Muscle of arm (tissue), 12 donors: ENCODE results near the gene LCN15. TPM values are rescaled to one million over a fixed set of nuclear protein-coding genes. Genes with fewer than 3 reads are reported as not detected.
"Not testable (repeated sequence)": the region's sequence is repeated elsewhere in the genome, so short reads cannot be mapped to it uniquely, and the experiment has no call there.

Experiments
- DNase-seq: peaks from one replicate; pipeline ENCODE4 v3.0.0-alpha.2; 2013
- polyA plus RNA-seq, 12 donors: library from polyadenylated mRNA; unstranded; fragments of 120-200 nt; gene quantifications; one replicate each; pipeline ENCODE4 v1.2.1, GENCODE V29; 2013; ENCODE audit not compliant: insufficient read length in 12 of 12

LCN15 gene
- polyA plus RNA-seq, 12 donors: 0.20 to 1.1 (median 0.44) TPM; not detected in 2

DNA sequence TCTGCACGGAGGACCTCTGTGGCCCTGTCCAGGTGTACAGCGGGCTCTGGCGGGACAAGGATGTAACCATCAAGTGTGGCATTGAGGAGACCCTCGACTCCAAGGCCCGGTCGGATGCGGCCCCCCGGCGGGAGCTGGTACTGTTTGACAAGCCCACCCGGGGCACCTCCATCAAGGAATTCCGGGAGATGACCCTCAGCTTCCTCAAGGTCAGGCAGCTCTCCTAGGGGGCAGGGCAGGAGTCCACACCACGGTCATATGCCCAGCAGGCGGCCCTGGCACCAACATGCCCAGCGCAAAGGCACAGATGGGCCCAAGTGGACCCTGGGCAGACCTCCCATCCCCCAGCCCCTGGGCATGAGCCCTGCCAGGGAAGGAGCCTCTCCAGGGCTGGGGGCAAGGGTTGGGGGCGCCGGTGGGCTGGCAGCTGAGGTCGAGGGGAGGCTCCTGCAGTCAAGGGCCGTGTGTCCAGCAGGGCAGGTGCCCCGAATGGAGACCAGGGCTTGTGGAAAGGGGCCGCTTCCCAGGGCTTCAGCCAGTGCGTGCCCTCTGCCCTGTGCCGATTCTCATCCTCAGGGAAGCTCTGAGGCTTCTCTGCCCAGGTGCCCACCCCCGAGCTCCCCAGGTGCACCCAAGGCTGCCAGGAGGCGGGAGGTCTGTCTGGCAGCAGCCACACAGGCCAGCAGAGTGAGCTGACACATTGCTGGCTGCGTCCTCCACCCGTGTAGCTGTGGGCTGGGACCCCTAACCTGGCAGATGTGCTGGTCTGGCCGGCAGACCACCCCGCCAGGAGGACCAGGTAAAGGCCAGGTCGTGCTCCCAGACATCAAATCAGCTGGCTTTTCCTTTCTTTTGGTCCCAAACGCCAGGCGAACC, 42.0 kb downstream of the LCN15 start:
- DNase-seq: no peak

DNA sequence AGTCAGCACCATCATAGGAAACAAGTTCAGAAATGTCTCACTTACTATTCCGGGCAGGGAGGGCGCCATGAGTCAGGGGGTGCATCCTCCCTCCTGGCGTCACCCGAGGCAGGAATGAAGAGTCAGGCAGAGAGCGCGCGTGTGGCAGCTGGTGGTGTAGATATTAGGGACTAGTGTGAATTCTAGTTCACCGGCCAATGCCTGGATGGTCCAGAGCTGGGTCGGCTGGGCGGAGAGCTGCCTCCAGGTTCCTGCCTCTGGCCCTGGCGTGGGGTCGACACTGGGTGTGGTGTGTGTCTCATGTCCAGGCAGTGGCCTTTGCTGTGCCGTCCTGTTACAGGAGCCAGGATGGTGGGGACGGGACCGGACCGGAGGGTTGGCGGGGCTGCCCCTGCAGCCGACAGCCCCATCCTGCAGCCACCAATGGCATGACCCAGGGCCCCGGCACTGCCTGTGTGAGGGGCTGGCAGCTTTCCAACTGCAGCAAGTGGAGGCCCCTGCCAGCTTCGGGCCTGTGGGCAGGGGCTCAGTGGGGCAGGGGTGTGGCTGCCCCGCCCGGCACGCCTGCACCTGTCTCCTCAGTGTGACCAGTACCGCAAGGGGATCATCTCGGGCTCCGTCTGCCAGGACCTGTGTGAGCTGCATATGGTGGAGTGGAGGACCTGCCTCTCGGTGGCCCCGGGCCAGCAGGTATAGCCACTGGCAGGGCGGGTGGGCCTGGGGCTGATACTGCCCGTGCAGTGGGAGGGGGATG, 42.8 kb downstream of the LCN15 start:
- no peak for DNase-seq

DNA sequence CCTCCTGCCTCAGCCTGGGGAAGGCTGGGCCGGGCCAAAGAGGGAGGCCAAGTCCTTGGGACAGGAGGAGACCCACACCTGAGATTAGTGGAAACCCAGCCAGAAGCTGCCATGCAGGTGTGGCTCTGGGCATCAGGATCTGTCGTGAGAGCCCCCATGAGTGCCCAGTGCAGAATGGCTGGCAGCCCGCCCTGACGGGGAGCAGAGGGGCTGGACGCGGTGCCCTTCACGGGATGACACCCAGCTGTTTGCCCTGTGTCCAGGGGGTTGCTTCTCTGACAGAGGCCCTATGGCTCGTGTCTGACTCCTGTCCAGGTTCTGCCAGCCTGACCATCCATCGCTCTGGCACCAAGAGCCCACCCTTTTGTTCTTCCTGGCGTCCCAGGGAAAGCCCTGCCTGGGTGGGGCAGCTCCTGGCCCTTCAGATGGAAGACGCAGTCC, 43.4 kb downstream of the LCN15 start:
- no peak for DNase-seq

DNA sequence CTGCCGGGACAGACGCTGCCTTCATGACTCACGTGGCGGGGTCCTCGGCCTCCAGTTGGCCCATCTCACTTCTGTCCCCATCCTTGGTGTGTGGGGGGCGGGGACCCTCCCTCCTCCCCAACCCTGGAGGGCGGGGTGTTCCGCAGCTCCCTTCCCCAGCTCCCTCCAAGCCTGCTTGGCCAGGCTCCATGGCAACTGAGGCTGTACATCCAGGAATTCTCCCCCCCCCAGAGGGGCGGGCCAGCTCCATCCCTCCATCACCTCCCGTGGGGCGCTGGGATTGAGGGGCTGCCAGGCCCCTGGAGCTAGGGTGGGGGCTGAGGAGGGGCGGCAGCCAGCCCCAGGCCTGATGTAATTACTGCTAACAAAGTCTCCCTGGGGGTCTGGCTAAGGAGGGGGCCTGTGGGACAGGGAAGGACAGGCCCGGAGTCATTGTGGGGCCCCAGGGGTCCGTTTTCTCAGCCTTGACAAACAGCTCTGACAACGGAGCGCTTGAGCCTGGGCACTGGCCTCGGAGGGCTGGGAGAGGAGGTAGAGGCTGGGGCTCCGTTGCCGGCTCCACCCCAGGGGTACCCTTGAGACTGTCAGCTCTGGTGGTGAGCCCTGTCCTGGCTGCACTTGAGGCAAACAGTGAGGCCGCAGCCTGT, 43.9 kb downstream of the LCN15 start:
- DNase-seq: peak; percentile 84

DNA sequence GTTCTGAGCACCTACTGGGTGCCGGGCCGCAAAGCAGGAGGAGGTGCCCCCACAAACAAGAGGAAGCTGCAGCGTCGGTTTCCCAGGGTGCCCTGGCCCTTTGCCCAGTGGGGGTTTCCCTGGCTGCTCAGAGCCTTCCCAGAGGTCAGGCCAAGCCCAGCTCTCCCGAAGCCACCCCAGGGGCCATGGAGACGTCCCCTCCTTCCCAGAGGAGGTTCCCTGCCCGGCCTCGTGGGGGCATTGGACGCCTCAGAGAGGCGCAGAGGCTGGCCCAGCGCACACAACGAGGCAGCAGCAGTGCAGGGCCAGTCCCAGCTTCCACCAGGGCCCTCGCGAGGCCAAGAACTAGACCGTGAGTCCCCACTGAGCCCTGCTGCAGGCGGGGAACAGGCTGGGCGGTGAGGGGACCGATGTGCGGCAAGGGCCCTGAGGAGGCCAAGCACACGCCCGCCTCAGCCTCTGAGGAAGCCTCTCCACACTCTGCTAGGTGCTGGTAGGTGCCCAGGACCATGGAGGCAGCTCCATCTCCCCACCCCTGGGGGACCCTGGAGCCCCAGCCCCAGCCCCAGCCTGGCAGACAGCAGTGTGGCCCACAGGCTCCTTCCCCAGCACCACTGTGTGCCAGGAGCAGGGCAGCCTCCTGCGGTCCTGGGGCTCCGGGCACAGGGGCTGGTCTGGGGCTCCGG, 45.0 kb downstream of the LCN15 start:
- DNase-seq: no peak

- no peak for DNase-seq
Measured at GRCh38 chr9:136718345-136719194, 45.7 kb downstream of the LCN15 start.

GRCh38 chr9:136717399-136717798, 46.9 kb downstream of the LCN15 start:
- no peak for DNase-seq

GRCh38 chr9:136714893-136715274, 49.4 kb downstream of the LCN15 start:
- DNase-seq: no peak

- DNase-seq: no peak
Measured at GRCh38 chr9:136714096-136714892, 50.0 kb downstream of the LCN15 start.

GRCh38 chr9:136713550-136713949, 50.8 kb downstream of the LCN15 start:
- DNase-seq: no peak

DNA sequence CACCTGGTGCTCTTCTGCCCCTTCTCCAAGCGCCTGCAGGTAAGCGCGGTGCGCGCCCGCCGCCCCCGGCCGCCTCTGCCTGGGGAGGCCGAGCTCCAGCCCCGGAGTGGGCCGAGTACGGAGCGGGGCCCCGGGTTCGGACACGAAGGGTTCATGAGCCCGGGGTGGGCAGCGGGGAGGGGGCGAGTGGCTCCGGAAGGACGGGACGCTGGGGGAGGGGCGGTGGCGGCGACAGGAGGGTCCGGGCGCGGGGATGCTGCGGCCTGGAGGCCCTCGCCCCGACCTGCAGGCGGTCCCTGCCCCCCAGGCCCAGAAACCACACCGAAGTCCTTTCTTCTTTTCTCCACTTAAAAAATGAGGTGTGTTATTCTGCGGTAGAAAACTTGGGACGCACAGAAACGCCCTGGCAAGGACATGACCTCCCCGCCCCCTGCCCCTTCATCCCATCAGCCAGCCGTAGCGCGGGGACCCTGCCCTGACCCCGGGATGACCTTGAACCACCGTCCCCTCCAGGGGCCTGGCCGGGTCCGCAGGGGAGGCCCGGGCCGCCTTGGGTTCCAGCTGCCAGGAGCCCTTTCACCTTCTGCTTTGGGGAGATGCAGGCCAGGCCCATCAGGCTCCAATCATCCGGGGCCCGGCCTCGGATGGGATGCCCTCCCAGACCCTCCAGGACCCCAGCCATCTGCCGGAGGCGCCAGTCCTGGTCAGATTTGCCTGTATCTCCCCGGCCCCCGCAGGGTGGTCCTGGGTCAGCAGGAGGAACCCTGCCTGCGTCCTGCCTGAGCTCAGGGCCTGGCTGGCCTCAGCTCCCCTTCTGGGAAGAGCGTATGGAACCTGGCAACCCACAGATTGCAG, 51.4 kb downstream of the LCN15 start:
- no peak for DNase-seq

DNA sequence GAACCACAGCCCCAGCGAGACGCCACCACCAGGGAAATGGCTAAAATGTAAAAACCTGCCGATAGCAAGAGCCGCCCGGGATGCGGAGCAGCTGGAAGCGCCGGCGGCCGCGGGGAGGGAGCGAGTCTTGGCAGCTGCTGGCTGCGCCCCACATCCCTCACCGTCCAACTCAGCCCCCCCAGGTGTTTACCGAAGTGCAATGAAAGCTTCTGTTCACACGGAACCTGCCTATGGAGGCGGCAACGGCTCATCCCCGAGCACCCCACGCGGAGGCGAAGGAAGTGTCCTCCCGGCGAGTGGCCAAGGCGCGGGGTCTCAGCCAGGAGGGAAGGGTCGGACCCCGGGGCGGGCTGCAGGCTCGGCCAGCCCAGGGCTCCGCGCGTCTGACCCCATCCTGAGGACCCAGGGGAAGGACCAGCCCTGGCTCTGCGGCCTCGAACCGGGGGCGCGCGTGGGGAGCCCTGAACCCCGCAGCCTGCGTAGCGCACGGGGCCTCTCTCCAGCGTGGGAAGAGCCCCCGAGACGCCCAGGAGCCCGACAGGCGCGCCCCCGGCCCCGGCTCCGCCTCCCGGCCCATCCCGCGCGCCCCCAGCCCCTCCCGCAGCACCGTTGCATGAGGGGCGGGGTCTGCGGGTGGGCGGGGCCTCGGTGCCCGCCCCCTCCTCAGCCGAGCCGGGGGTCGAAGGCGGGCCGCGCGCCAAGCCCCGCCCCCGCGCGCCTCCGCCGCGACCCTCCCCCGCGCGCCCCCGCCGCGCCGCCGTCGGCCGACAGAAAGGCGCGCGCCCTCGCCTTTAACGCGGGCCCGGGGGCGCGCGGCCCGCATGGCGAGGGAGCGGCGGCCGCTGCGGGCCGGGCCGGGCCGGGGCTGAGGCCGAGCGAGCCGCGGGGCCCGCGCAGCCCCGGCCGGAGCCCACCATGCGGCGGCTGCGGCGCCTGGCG, 52.3 kb downstream of the LCN15 start, which contains the start of gene DIPK1B:
Gene DIPK1B, plus strand, starts transcription at position 822 of the 939 bp plus-strand sequence. Its CDS starts 94 bp downstream, at position 916.
- no peak for DNase-seq

GRCh38 chr9:136711219-136711648, 53.1 kb downstream of the LCN15 start:
- not testable (repeated sequence) for DNase-seq

- no peak for DNase-seq
Measured at GRCh38 chr9:136710543-136710942, 53.8 kb downstream of the LCN15 start.
